Kidney epithelial cell (primary cell): ENCODE measurements around the gene NIM1K. TPM values are rescaled to one million over a fixed set of nuclear protein-coding genes. Genes with fewer than 3 reads are reported as not detected.
"Not testable (repeated sequence)": the region's sequence is repeated elsewhere in the genome, so short reads cannot be mapped to it uniquely, and the experiment has no call there.

Experiments
- DNase-seq: peaks from one replicate; pipeline ENCODE4 v3.0.0-alpha.2; 2010; ENCODE audit warnings: low read depth
- H3K27me3 ChIP-seq: 2 replicates; pipeline ENCODE4 v1.6.0; 2011; ENCODE audit warnings: low read length; ENCODE audit not compliant: control insufficient read depth, insufficient read depth
- H3K36me3 ChIP-seq: 2 replicates; pipeline ENCODE4 v1.5.1; 2011; ENCODE audit warnings: low read length; ENCODE audit not compliant: control insufficient read depth, insufficient read depth
- H3K4me3 ChIP-seq: 2 replicates; pipeline ENCODE4 v1.5.1; 2011; ENCODE audit warnings: low read depth, mild to moderate bottlenecking, control low read depth, low read length
- CTCF ChIP-seq: IDR thresholded peaks from 2 replicates; pipeline ENCODE4 v1.5.1; 2011; ENCODE audit warnings: mild to moderate bottlenecking, moderate library complexity, low read length, control low read depth, inconsistent platforms; ENCODE audit not compliant: insufficient read depth, poor library complexity, severe bottlenecking
- total RNA-seq: library from RNA; depleted of rRNA; stranded (reverse); fragments of >200 nt; gene quantifications from 2 replicates; pipeline ENCODE4 v1.2.3, GENCODE V29; 2015

NIM1K gene
- total RNA-seq, 1 donor from 2014 or later, result 0.21 TPM

- TF ChIP-seq CTCF, result no peak
- no peak for DNase-seq
- Histone ChIP-seq H3K36me3 (no peaks in the 10 kb centered on the region), H3K4me3 (no peak overlapping the region), H3K27me3 (no peaks in the 10 kb centered on the region)
Measured at GRCh38 chr5:43161244-43161643, 30.8 kb upstream of the NIM1K start.

- H3K36me3 ChIP-seq, DNase-seq, H3K27me3 ChIP-seq, H3K4me3 ChIP-seq: not testable (repeated sequence)
Measured at GRCh38 chr5:43164801-43165200, 27.2 kb upstream of the NIM1K start.

DNA sequence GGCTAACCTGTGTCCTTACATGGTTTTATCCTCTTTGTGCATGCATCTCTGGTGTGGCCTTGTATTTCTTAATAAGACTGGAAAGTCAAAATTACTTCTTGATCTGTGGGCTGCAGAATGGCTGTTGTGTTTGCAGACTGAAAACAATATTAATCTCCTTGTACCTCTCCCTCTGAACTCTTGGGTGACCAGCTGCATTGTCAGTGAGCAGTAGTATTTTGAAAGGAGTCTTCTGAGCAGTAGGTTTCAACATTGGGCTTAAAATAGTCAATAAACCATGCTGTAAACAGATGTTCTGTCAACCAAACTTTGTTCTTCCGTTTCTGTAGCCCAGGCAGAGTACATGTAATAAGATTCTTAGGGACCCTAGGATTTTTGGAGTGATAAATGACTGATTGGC lies 26.7 kb upstream of the NIM1K start:
- no peak for DNase-seq
- Histone ChIP-seq H3K27me3 (no peaks in the 10 kb centered on the region), H3K36me3 (no peaks in the 10 kb centered on the region), H3K4me3 (no peak overlapping the region)
- TF ChIP-seq CTCF, result no peak

- H3K36me3 ChIP-seq, result no peaks in the 10 kb centered on the region
- TF ChIP-seq CTCF, result no peak
Measured at GRCh38 chr5:43168175-43168574, 23.9 kb upstream of the NIM1K start.

GRCh38 chr5:43171451-43171850 lies 20.6 kb upstream of the NIM1K start:
- DNase-seq, result no peak
- no peaks in the 10 kb centered on the region for H3K27me3 ChIP-seq
- H3K4me3 ChIP-seq, result no peak overlapping the region
- no peaks in the 10 kb centered on the region for H3K36me3 ChIP-seq
- no peak for TF ChIP-seq CTCF

More at GRCh38 chr5:43168175-43168574, 23.9 kb upstream of the NIM1K start:
- Histone ChIP-seq H3K27me3 (no peaks in the 10 kb centered on the region), H3K4me3 (no peak overlapping the region)
- no peak for DNase-seq

DNA sequence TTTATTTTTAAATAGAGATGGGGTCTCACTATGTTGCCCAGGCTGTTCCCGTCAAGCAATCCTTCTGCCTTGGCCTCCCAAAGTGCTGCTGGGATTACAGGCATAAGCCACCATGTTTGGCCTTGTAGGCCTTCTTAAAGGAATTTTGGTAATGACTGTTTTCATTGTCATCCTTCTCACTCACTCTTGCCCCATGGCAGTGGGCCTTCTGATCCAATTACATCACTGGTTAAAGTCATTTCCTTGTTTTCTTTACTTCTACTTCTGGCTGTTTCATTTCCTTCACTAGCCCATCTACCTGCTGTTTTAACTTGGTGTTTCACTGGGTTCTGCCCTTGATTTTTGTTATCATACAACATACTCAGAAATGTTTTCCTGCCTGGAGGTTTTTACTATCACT lies 20.1 kb upstream of the NIM1K start:
- no peak for TF ChIP-seq CTCF
- DNase-seq, result no peak
- no peaks in the 10 kb centered on the region for H3K27me3 ChIP-seq
- H3K4me3 ChIP-seq, result no peak overlapping the region
- no peaks in the 10 kb centered on the region for H3K36me3 ChIP-seq

- H3K36me3 ChIP-seq, result no peaks in the 10 kb centered on the region
- no peak for TF ChIP-seq CTCF
- no peaks in the 10 kb centered on the region for H3K27me3 ChIP-seq
- no peak for DNase-seq
- no peak overlapping the region for H3K4me3 ChIP-seq
Measured at GRCh38 chr5:43172779-43173178, 19.2 kb upstream of the NIM1K start.
